HK-2 (cell line): ENCODE data around the gene SLC24A4.

Experiments used
- DNase-seq: peaks from one replicate; pipeline ENCODE4 v3.0.0-alpha.2; 2018; ENCODE audit not compliant: unreplicated experiment

The SLC24A4 gene

GRCh38 chr14:92475451-92476187 is 152.7 kb downstream of the SLC24A4 start:
- no peak for DNase-seq

- DNase-seq: no peak
Measured at GRCh38 chr14:92480856-92481255, 157.9 kb downstream of the SLC24A4 start.

GRCh38 chr14:92481386-92481785 is 158.4 kb downstream of the SLC24A4 start:
- no peak for DNase-seq

- DNase-seq: no peak
Measured at GRCh38 chr14:92481811-92482555, 159.0 kb downstream of the SLC24A4 start.

- DNase-seq: no peak
Measured at GRCh38 chr14:92482621-92483319, 159.8 kb downstream of the SLC24A4 start.

GRCh38 chr14:92484132-92484823 is 161.3 kb downstream of the SLC24A4 start:
- no peak for DNase-seq

- no peak for DNase-seq
Measured at GRCh38 chr14:92486881-92487280, 163.9 kb downstream of the SLC24A4 start.

- no peak for DNase-seq
Measured at GRCh38 chr14:92487513-92488133, 164.7 kb downstream of the SLC24A4 start.

- no peak for DNase-seq
Measured at GRCh38 chr14:92489394-92490238, 166.7 kb downstream of the SLC24A4 start.

- no peak for DNase-seq
Measured at GRCh38 chr14:92490239-92490959, 167.4 kb downstream of the SLC24A4 start.

GRCh38 chr14:92491782-92492181 is 168.8 kb downstream of the SLC24A4 start:
- DNase-seq: no peak

GRCh38 chr14:92492258-92492657 is 169.3 kb downstream of the SLC24A4 start:
- no peak for DNase-seq

- no peak for DNase-seq
Measured at GRCh38 chr14:92493024-92493423, 170.1 kb downstream of the SLC24A4 start.

- no peak for DNase-seq
Measured at GRCh38 chr14:92493492-92493891, 170.5 kb downstream of the SLC24A4 start.

- DNase-seq: no peak
Measured at GRCh38 chr14:92494512-92494911, 171.5 kb downstream of the SLC24A4 start.

GRCh38 chr14:92495027-92495426 is 172.1 kb downstream of the SLC24A4 start:
- no peak for DNase-seq

- no peak for DNase-seq
Measured at GRCh38 chr14:92496191-92496857, 173.4 kb downstream of the SLC24A4 start.

- no peak for DNase-seq
Measured at GRCh38 chr14:92497391-92497790, 174.4 kb downstream of the SLC24A4 start.

- no peak for DNase-seq
Measured at GRCh38 chr14:92499234-92499633, 176.3 kb downstream of the SLC24A4 start.
